ENCODE measurements around the gene UNC119.

Gene UNC119

DNA sequence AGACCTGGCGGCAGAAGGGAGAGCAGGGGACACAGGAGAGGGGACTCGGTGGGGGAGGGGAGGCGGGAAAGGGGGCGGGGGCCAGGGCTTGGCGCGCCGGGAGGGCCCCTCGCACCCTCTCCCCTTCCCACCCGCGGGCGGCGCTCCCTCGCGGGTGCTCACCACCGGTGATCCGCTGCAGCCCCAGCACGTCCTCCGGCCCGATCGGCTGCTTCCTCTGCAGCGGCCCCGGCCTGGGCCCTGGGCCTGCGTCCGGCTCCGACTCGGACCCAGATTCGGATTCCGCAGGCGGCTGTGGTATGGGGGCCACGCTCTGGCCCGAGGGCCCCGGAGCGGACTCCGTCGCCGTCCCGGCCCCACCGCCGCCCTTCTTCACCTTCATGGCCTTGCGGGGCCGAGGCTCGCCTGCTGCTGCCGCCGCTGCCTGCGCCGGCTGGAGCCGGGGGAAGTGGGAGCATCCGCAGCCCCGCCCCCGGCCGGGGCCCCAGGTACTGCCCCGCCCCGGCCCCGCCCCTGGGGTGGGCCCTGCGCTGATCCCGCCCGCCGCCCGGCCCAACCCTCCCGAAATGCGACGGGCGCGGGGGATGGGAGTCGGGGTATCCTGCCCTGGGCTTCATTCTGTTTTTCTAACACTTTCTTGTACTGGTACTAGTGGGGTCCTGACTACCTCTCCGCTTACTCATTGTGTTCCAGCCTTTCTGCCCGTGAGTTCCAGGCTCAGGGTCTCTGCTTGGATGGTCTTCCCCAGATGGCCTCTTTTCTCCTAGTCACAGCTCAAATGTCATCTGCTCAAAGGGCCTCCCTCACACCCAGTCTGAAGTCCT, at the start of gene UNC119:
UNC119 (minus strand) TSS at position 449 of the 824 bp plus-strand sequence; CDS start at position 382, 67 bp downstream.
- Histone ChIP-seq H3K27ac (no peak within 1 kb of the TSS), H3K9me3 (ENCODE audit: low read depth, low read length) (no peaks in the 10 kb centered on the region), H3K4me3 (peak within 1 kb of the TSS; percentile 93), H3K36me3 (ENCODE audit: insufficient read depth, low read length) (peaks cover 17% of the 10 kb centered on the region; the same call in 1 of the 2 replicates), H3K9ac (ENCODE audit: insufficient read length) (peak within 1 kb of the TSS; percentile 77)
- no peak for DNase-seq (ENCODE audit: low read depth, low spot score)
- no peak for TF ChIP-seq EZH2 (IDR thresholded peaks at IDR 0.05)
- no peak for TF ChIP-seq FOXP2 (optimal IDR thresholded peaks at IDR 0.05; ENCODE audit: control extremely low read depth, extremely low read length, insufficient read depth)
- TF ChIP-seq POLR2AphosphoS5 (IDR thresholded peaks at IDR 0.05; ENCODE audit: borderline replicate concordance, low read depth, low read length): peak; percentile 65; the same call in 1 of the 2 replicates

- H3K9me3 ChIP-seq (ENCODE audit: low read depth, low read length): no peaks in the 10 kb centered on the region
- H3K36me3 ChIP-seq (ENCODE audit: insufficient read depth, low read length): peaks cover 20% of the 10 kb centered on the region
- no peak for TF ChIP-seq EZH2 (IDR thresholded peaks at IDR 0.05)
- no peak for TF ChIP-seq FOXP2 (optimal IDR thresholded peaks at IDR 0.05; ENCODE audit: control extremely low read depth, extremely low read length, insufficient read depth)
- TF ChIP-seq POLR2AphosphoS5 (IDR thresholded peaks at IDR 0.05; ENCODE audit: borderline replicate concordance, low read depth, low read length): no peak
- peak overlapping the region; percentile 100 for H3K4me3 ChIP-seq
- H3K27ac ChIP-seq: peak overlapping the region; percentile 83
- H3K9ac ChIP-seq (ENCODE audit: insufficient read length): peak overlapping the region; percentile 74
- peak; percentile 34 for DNase-seq (ENCODE audit: low read depth, low spot score)
Observed at GRCh38 chr17:28599311-28600184, 47.1 kb upstream of the UNC119 start.

- DNase-seq (ENCODE audit: low read depth, low spot score): peak; percentile 42
- Histone ChIP-seq H3K27ac (peak within 1 kb of the TSS; percentile 83), H3K9ac (ENCODE audit: insufficient read length) (peak within 1 kb of the TSS; percentile 98), H3K36me3 (ENCODE audit: insufficient read depth, low read length) (peaks cover 21% of the 10 kb centered on the region), H3K4me3 (peak within 1 kb of the TSS; percentile 100), H3K9me3 (ENCODE audit: low read depth, low read length) (no peaks in the 10 kb centered on the region)
- TF ChIP-seq FOXP2 (optimal IDR thresholded peaks at IDR 0.05; ENCODE audit: control extremely low read depth, extremely low read length, insufficient read depth) (no peak), EZH2 (IDR thresholded peaks at IDR 0.05) (no peak), POLR2AphosphoS5 (IDR thresholded peaks at IDR 0.05; ENCODE audit: borderline replicate concordance, low read depth, low read length) (peak; percentile 82)
Observed at GRCh38 chr17:28598799-28599310, 46.4 kb upstream of the UNC119 start, which contains the start of gene SPAG5. TSS of gene SPAG5 (minus strand) at chr17:28599025. CDS start at chr17:28598946, 79 bp downstream.

DNA sequence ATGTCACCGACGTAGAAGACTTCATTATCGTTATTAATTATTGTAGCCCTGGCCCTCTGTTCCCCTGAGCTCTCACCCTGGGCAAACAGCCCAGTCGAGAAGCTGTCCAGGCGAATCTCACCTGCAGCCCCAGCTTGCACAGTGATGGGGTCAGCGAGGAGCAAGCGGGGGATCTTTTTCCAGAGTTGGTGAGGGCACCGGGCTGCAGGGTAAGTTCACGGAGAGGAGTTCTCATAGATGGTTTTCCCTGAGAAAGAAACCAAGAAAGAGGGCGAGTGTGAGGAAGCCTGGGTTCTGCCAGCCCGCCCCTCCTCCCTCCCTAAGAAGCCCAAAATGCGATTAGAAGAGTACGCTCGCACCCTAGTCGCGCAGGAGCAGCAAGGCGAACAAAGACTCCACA, 46.0 kb upstream of the UNC119 start:
- Histone ChIP-seq H3K4me3 (peak overlapping the region; percentile 100), H3K9me3 (ENCODE audit: low read depth, low read length) (no peaks in the 10 kb centered on the region), H3K27ac (peak overlapping the region; percentile 82), H3K36me3 (ENCODE audit: insufficient read depth, low read length) (peaks cover 22% of the 10 kb centered on the region), H3K9ac (ENCODE audit: insufficient read length) (peak overlapping the region; percentile 98)
- TF ChIP-seq EZH2 (IDR thresholded peaks at IDR 0.05): no peak
- no peak for TF ChIP-seq FOXP2 (optimal IDR thresholded peaks at IDR 0.05; ENCODE audit: control extremely low read depth, extremely low read length, insufficient read depth)
- TF ChIP-seq POLR2AphosphoS5 (IDR thresholded peaks at IDR 0.05; ENCODE audit: borderline replicate concordance, low read depth, low read length): no peak
- DNase-seq (ENCODE audit: low read depth, low spot score): no peak

GRCh38 chr17:28597606-28598383, 45.4 kb upstream of the UNC119 start:
- peak overlapping the region; percentile 98 for H3K9ac ChIP-seq (ENCODE audit: insufficient read length)
- TF ChIP-seq EZH2 (IDR thresholded peaks at IDR 0.05) (no peak), POLR2AphosphoS5 (IDR thresholded peaks at IDR 0.05; ENCODE audit: borderline replicate concordance, low read depth, low read length) (no peak), FOXP2 (optimal IDR thresholded peaks at IDR 0.05; ENCODE audit: control extremely low read depth, extremely low read length, insufficient read depth) (no peak)
- no peak for DNase-seq (ENCODE audit: low read depth, low spot score)
- no peaks in the 10 kb centered on the region for H3K9me3 ChIP-seq (ENCODE audit: low read depth, low read length)
- H3K27ac ChIP-seq: peak overlapping the region; percentile 82; the same call in 1 of the 2 replicates
- H3K4me3 ChIP-seq: peak overlapping the region; percentile 100
- H3K36me3 ChIP-seq (ENCODE audit: insufficient read depth, low read length): peaks cover 28% of the 10 kb centered on the region

- H3K36me3 ChIP-seq (ENCODE audit: insufficient read depth, low read length): peaks cover 73% of the 10 kb centered on the region
- TF ChIP-seq EZH2 (IDR thresholded peaks at IDR 0.05): no peak
- TF ChIP-seq FOXP2 (optimal IDR thresholded peaks at IDR 0.05; ENCODE audit: control extremely low read depth, extremely low read length, insufficient read depth): no peak
- no peak for TF ChIP-seq POLR2AphosphoS5 (IDR thresholded peaks at IDR 0.05; ENCODE audit: borderline replicate concordance, low read depth, low read length)
- no peak overlapping the region for H3K27ac ChIP-seq
- H3K9ac ChIP-seq (ENCODE audit: insufficient read length): no peak overlapping the region
- no peaks in the 10 kb centered on the region for H3K9me3 ChIP-seq (ENCODE audit: low read depth, low read length)
- no peak for DNase-seq (ENCODE audit: low read depth, low spot score)
- no peak overlapping the region for H3K4me3 ChIP-seq
Observed at GRCh38 chr17:28592260-28592659, 39.8 kb upstream of the UNC119 start.

GRCh38 chr17:28585851-28586250, 33.4 kb upstream of the UNC119 start:
- Histone ChIP-seq H3K36me3 (ENCODE audit: insufficient read depth, low read length) (peaks cover 89% of the 10 kb centered on the region), H3K27ac (no peak overlapping the region), H3K9ac (ENCODE audit: insufficient read length) (no peak overlapping the region), H3K4me3 (no peak overlapping the region), H3K9me3 (ENCODE audit: low read depth, low read length) (no peaks in the 10 kb centered on the region)
- DNase-seq (ENCODE audit: low read depth, low spot score): no peak
- TF ChIP-seq EZH2 (IDR thresholded peaks at IDR 0.05) (no peak), FOXP2 (optimal IDR thresholded peaks at IDR 0.05; ENCODE audit: control extremely low read depth, extremely low read length, insufficient read depth) (no peak), POLR2AphosphoS5 (IDR thresholded peaks at IDR 0.05; ENCODE audit: borderline replicate concordance, low read depth, low read length) (no peak)

Data from SK-N-MC (cell line).